Vagina (tissue), 2 donors: ENCODE measurements around the gene OOSP4B. TPM values are rescaled to one million over a fixed set of nuclear protein-coding genes. Genes with fewer than 3 reads are reported as not detected.

Experiments
- DNase-seq, 2 donors: peaks; one replicate each; pipeline ENCODE4 v3.0.0-alpha.2; 2017; ENCODE audit errors: extremely low spot score in 2 of 2
- H3K27ac ChIP-seq: fragments of 200-600 bp; sonication (generic); one replicate; pipeline ENCODE4 v1.5.1; 2019
- H3K27me3 ChIP-seq: fragments of 200-600 bp; sonication (generic); one replicate; pipeline ENCODE4 v1.5.1; 2019
- H3K36me3 ChIP-seq, 2 donors: fragments of 200-600 bp; sonication (generic); one replicate each; pipeline ENCODE4 v1.5.1; 2017 to 2019
- H3K4me1 ChIP-seq: fragments of 200-600 bp; sonication (generic); one replicate; pipeline ENCODE4 v1.5.1; 2019
- H3K4me3 ChIP-seq, 2 donors: fragments of 200-600 bp; sonication (generic); 1 replicate in 1 of 2; 2 replicates in 1 of 2; pipeline ENCODE4 v1.5.1; 2016 to 2019
- H3K9me3 ChIP-seq: fragments of 200-600 bp; sonication (generic); one replicate; pipeline ENCODE4 v1.5.1; 2019
- CTCF ChIP-seq, 3 experiments: fragments of 450-650 bp in 2 of 3; fragments of 200-600 bp in 1 of 3; sonication (generic) in 1 of 3; IDR thresholded peaks; one replicate each; pipeline ENCODE4 v1.5.1; 2017 to 2019; ENCODE audit warnings: antibody characterized with exemption in 3 of 3, mild to moderate bottlenecking in 2 of 3, moderate library complexity in 2 of 3
- POLR2A ChIP-seq, 2 donors: fragments of 450-650 bp; IDR thresholded peaks; one replicate each; pipeline ENCODE4 v1.6.1; 2017; ENCODE audit warnings: antibody characterized with exemption in 2 of 2, mild to moderate bottlenecking in 2 of 2, moderate library complexity in 2 of 2
- POLR2AphosphoS5 ChIP-seq, 2 donors: sonication (generic); formaldehyde crosslinking; IDR thresholded peaks; one replicate each; pipeline ENCODE4 v1.9.0; 2017; ENCODE audit warnings: antibody characterized with exemption in 2 of 2, mild to moderate bottlenecking in 2 of 2, low read depth in 1 of 2; ENCODE audit not compliant: insufficient read depth in 1 of 2
- intact Hi-C: fragments of 100-400 bp; cut with DNase I; formaldehyde crosslinking; loops from one replicate; pipeline ENCODE4 v1.15.1; 2023
- total RNA-seq: library from RNA; depleted of rRNA; stranded (reverse); fragments of >200 nt; gene quantifications from one replicate; pipeline ENCODE4 v1.2.3, GENCODE V29; 2016

OOSP4B gene
- total RNA-seq, 1 donor from 2014 or later, result not detected

- DNase-seq, result no peak
- Histone ChIP-seq H3K4me1 (no peaks in the 10 kb centered on the region), H3K36me3 (no peaks in the 10 kb centered on the region), H3K4me3 (no peak overlapping the region), H3K27me3 (no peaks in the 10 kb centered on the region), H3K27ac (no peak overlapping the region), H3K9me3 (no peaks in the 10 kb centered on the region)
- intact Hi-C loops, result no loop called here
- TF ChIP-seq CTCF (IDR thresholded peaks at IDR 0.05) (no peak), POLR2A (IDR thresholded peaks at IDR 0.05) (no peak), POLR2AphosphoS5 (IDR thresholded peaks at IDR 0.05; ENCODE audit: insufficient read depth in 1 of 2, low read depth in 1 of 2) (no peak)
These were observed 61.0 kb downstream of the OOSP4B start for GRCh38 chr11:60077981-60078380.

- H3K36me3 ChIP-seq, result no peaks in the 10 kb centered on the region
- H3K27ac ChIP-seq, result no peak overlapping the region
- H3K27me3 ChIP-seq, result no peaks in the 10 kb centered on the region
- no peaks in the 10 kb centered on the region for H3K9me3 ChIP-seq
- TF ChIP-seq POLR2AphosphoS5 (IDR thresholded peaks at IDR 0.05; ENCODE audit: insufficient read depth in 1 of 2, low read depth in 1 of 2), result no peak
- no peak for TF ChIP-seq CTCF (IDR thresholded peaks at IDR 0.05)
- no peak for TF ChIP-seq POLR2A (IDR thresholded peaks at IDR 0.05)
- H3K4me1 ChIP-seq, result no peaks in the 10 kb centered on the region
- intact Hi-C loops, result no loop called here
- no peak overlapping the region for H3K4me3 ChIP-seq
- DNase-seq, result no peak
These were observed 61.8 kb downstream of the OOSP4B start for GRCh38 chr11:60078745-60079144.

GRCh38 chr11:60080535-60080934, 63.6 kb downstream of the OOSP4B start:
- no peak for TF ChIP-seq CTCF (IDR thresholded peaks at IDR 0.05)
- TF ChIP-seq POLR2A (IDR thresholded peaks at IDR 0.05), result no peak
- no peak for TF ChIP-seq POLR2AphosphoS5 (IDR thresholded peaks at IDR 0.05; ENCODE audit: insufficient read depth in 1 of 2, low read depth in 1 of 2)
- no peak for DNase-seq
- no peak overlapping the region for H3K4me3 ChIP-seq
- H3K36me3 ChIP-seq, result no peaks in the 10 kb centered on the region
- H3K27me3 ChIP-seq, result no peaks in the 10 kb centered on the region
- intact Hi-C loops, result no loop called here
- no peak overlapping the region for H3K27ac ChIP-seq
- no peaks in the 10 kb centered on the region for H3K4me1 ChIP-seq
- H3K9me3 ChIP-seq, result no peaks in the 10 kb centered on the region

Other genes starting within 250 kb of the OOSP4B start
- 38.3 TPM for gene MRPL16, start 206.4 kb upstream of the OOSP4B start, total RNA-seq
- gene CBLIF, start 171.7 kb upstream of the OOSP4B start, total RNA-seq, result not detected
- 8.1 TPM for gene TCN1, start 150.7 kb upstream of the OOSP4B start, total RNA-seq
- gene OOSP3, start 138.4 kb upstream of the OOSP4B start, total RNA-seq, result not detected
- gene OOSP1, start 78.7 kb upstream of the OOSP4B start, total RNA-seq, result not detected
- gene OOSP4A, start 53.1 kb upstream of the OOSP4B start, total RNA-seq, result not detected
- gene OOSP2, start 23.2 kb downstream of the OOSP4B start, total RNA-seq, result not detected
- gene MS4A3, start 39.5 kb downstream of the OOSP4B start, total RNA-seq, result not detected
- 10.3 TPM for gene MS4A2, start 71.5 kb downstream of the OOSP4B start, total RNA-seq
- 30.7 TPM for gene MS4A6A, start 165.9 kb downstream of the OOSP4B start, total RNA-seq
- 1.7 TPM for gene MS4A4E, start 226.0 kb downstream of the OOSP4B start, total RNA-seq